Fibroblast of villous mesenchyme (primary cell): Measurements from ENCODE around the gene TP53I11. TPM values are rescaled to one million over a fixed set of nuclear protein-coding genes. Genes with fewer than 3 reads are reported as not detected.

Experiments used
- DNase-seq: peaks from one replicate; pipeline ENCODE4 v3.0.0-alpha.2; 2010; ENCODE audit warnings: low read depth
- H3K4me3 ChIP-seq: 2 replicates; pipeline ENCODE4 v1.5.1; 2011; ENCODE audit warnings: low read depth, mild to moderate bottlenecking, low read length
- total RNA-seq: library from RNA; depleted of rRNA; stranded (reverse); fragments of >200 nt; gene quantifications from 2 replicates; pipeline ENCODE4 v1.2.3, GENCODE V29; 2012
- TF ChIP-seq, protein P1 (sequence below): IDR thresholded peaks from 2 replicates; pipeline ENCODE4 v1.5.1; 2012; ENCODE audit warnings: low read depth, mild to moderate bottlenecking, low read length; ENCODE audit not compliant: insufficient read depth

The TP53I11 gene
- total RNA-seq, 1 donor, result 38.4 TPM

DNA sequence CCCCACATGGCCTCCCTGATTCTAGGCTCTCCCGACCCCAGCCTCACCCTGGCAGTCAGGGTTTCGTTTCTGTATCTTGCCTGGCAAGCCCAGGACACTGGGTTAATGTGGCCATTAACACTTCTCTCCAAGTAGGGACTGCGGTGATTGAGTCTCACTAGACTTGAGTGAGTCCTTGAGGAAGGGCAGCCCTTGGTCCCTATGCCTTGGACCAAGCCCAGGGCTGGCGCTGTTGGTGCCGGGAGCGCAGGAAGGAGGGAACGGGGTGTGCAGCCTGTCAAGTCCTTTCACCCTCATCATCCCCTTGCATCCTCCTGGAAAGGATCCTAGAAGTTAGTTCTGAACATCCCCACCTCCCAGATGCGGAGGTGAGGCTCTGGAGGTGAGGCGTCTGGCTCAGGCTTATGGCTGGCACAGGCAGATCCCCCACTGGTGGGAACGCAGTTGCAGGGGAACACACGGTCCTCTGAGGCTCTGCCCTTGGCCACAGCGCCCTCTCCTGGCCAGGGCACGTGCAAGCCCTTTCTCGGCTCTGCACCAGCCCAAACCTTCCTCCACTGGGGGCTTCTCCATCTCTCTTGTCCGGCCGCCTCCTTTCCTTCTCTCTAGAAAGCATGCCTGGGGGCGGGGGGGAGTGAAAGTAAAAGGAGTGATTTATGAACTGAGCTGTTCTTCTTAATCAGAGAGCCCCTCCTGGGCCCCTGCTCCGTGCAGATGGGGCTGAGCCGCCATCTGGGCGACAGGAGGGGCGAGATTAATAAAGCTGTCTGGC lies 56.7 kb downstream of the TP53I11 start:
- H3K4me3 ChIP-seq, result no peak overlapping the region
- TF ChIP-seq, protein P1, sequence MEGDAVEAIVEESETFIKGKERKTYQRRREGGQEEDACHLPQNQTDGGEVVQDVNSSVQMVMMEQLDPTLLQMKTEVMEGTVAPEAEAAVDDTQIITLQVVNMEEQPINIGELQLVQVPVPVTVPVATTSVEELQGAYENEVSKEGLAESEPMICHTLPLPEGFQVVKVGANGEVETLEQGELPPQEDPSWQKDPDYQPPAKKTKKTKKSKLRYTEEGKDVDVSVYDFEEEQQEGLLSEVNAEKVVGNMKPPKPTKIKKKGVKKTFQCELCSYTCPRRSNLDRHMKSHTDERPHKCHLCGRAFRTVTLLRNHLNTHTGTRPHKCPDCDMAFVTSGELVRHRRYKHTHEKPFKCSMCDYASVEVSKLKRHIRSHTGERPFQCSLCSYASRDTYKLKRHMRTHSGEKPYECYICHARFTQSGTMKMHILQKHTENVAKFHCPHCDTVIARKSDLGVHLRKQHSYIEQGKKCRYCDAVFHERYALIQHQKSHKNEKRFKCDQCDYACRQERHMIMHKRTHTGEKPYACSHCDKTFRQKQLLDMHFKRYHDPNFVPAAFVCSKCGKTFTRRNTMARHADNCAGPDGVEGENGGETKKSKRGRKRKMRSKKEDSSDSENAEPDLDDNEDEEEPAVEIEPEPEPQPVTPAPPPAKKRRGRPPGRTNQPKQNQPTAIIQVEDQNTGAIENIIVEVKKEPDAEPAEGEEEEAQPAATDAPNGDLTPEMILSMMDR, result peak; percentile 94
- DNase-seq, result peak; percentile 70

DNA sequence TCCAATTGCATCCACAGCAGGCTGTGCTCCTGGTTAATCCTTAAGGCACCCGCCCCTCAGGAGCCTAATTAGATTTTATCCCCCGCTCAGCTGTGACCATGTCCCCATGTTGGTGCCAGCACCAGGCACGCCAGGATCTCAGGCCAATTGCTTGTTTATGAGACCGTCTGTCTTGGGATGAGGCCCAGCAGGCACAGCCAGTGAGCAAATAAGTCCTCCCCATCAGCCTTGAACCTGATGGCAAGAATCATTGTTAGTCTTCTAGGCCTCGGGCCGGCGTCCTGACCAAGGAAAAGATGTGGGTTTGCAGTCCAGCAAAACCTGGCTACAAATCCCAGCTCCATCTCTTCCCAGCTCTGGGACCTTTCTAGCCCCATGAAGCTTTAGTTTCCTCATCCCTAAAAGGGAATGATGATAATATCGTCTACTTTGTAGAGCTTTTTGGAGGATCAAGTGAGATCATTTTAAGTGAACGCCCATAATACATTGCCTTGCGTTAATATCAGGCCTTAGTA lies 57.3 kb downstream of the TP53I11 start:
- TF ChIP-seq, protein P1, result no peak
- H3K4me3 ChIP-seq, result no peak overlapping the region
- DNase-seq, result no peak

DNA sequence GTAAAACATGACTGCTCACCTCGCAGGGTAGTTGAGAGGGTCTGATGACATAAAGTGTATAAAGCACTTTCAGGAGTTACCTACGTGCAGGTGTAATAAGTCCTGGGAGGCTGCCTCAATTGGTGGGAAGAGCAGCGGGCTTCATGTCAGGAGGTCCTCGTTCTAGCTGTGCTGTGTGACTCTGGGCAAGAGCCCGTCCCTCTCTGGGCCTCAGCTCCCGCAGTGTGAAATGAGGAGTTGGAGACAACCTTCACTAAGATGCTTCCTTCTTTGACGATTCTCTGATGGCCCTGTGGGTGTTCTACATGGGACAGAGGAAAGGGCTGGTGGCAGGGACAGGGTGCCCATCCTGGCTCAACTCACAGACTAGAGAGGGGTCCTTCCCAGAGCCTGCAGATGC lies 57.8 kb downstream of the TP53I11 start:
- TF ChIP-seq, protein P1, result no peak
- no peak overlapping the region for H3K4me3 ChIP-seq
- no peak for DNase-seq

DNA sequence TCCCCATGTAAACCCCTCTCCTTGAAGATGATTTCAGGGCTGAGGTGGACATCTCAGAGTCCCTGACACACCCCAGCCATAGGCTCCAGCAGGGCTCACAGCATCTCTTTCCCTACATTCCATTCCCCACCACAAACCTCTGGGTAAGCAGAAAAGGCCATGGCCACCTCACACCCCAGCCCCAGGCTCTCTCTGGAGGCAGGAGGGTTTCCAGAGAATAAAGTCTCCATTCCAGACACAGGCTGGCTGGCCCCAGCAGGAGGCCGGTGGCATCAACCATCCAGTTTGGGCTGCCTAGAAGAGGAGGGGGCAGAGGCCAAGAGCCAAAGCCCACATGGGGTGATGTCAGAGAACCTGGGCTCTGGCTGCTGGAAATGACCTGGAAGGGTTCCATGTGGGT lies 61.4 kb downstream of the TP53I11 start:
- H3K4me3 ChIP-seq, result no peak overlapping the region
- TF ChIP-seq, protein P1, result no peak
- DNase-seq, result no peak

DNA sequence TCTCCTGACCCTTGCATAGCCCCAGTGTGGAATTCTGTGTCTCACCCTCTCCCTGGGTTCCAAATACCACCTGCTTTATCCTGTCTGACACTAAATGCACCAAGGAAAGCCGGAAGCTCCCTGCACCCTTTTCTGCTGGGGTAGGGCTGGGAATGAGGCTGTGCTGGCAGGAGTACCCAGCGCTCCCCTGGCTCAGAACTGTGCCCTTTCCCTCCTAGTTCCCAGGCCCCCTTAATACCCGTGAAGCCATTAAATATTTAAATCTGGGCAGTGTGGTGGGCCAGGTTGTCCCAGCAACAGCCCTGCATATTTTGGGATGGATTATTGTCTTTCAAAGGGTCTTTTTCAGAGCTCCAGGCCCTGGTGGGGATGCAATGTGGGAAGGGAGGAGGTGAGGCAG lies 63.0 kb downstream of the TP53I11 start:
- TF ChIP-seq, protein P1, result no peak
- no peak for DNase-seq
- no peak overlapping the region for H3K4me3 ChIP-seq

DNA sequence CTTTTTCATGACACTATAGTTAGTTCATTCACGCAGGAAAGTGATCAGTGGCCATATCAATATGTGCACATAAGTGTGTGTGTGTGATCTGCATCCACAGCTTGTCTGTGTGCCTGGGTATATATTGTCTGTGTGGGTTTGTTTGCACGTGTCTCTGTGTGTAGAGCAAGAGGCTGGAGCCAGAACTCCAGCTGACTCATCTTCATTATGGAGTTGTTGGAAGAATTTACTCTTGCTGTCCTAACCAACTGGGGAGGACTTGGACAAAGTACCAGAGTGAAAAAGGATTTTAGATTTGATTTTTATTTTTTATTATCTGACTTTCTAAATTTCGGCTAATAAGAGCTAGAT lies 63.9 kb downstream of the TP53I11 start:
- DNase-seq, result peak; percentile 22
- TF ChIP-seq, protein P1, result no peak
- no peak overlapping the region for H3K4me3 ChIP-seq
